BLaER1 treated with 17β-estradiol and CSF1 and Interleukin-3, amounts not matched to agents 10 nM and 100 nM (cell line): ENCODE data around the gene LRRC56.

Experiments used
- H3K27ac ChIP-seq, 11 experiments: shearing (Covaris generic); formaldehyde crosslinking; 2 replicates each; pipeline ENCODE4 v1.8.1; 2022
- H3K27me3 ChIP-seq, 11 experiments: shearing (Covaris generic); formaldehyde crosslinking; 2 replicates each; pipeline ENCODE4 v1.8.1; 2022
- H3K36me3 ChIP-seq, 11 experiments: shearing (Covaris generic); formaldehyde crosslinking; 2 replicates each; pipeline ENCODE4 v1.8.1; 2022
- H3K4me1 ChIP-seq, 10 experiments: shearing (Covaris generic); formaldehyde crosslinking; 2 replicates each; pipeline ENCODE4 v1.8.1; 2022
- H3K4me2 ChIP-seq, 11 experiments: shearing (Covaris generic); formaldehyde crosslinking; 2 replicates each; pipeline ENCODE4 v1.8.1; 2022
- H3K4me3 ChIP-seq, 10 experiments: shearing (Covaris generic); formaldehyde crosslinking; 2 replicates each; pipeline ENCODE4 v1.8.1; 2022
- H3K9ac ChIP-seq, 11 experiments: shearing (Covaris generic); formaldehyde crosslinking; 2 replicates each; pipeline ENCODE4 v1.8.1; 2022
- H3K9me3 ChIP-seq, 11 experiments: shearing (Covaris generic); formaldehyde crosslinking; replicated peaks in 1 of 11; 2 replicates each; pipeline ENCODE4 v1.8.1; 2022
- H4K20me1 ChIP-seq, 11 experiments: shearing (Covaris generic); formaldehyde crosslinking; 2 replicates each; pipeline ENCODE4 v1.8.1; 2022
- Cebpa-rat ChIP-seq, 11 experiments: shearing (Covaris generic); IDR thresholded peaks; 2 replicates each; pipeline ENCODE4 v1.8.1; 2022

LRRC56 gene

DNA sequence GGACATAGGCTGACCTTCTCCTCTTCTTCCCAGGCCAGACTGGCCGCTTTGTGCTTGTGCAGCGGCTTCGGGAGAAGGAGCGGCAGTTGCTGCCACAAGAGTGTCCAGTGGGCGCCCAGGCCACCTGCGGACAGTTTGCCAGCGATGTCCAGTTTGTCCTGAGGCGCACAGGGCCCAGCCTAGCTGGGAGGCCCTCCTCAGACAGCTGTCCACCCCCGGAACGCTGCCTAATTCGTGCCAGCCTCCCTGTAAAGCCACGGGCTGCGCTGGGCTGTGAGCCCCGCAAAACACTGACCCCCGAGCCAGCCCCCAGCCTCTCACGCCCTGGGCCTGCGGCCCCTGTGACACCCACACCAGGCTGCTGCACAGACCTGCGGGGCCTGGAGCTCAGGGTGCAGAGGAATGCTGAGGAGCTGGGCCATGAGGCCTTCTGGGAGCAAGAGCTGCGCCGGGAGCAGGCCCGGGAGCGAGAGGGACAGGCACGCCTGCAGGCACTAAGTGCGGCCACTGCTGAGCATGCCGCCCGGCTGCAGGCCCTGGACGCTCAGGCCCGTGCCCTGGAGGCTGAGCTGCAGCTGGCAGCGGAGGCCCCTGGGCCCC lies 24.8 kb downstream of the LRRC56 start:
- H3K9ac ChIP-seq, result peak overlapping the region in 8 of 11 experiments; percentile 72 to 83 (median 78); a peak in 13 of 22 replicates
- H3K27me3 ChIP-seq, result peaks cover 24 to 32% (median 28%) of the 10 kb centered on the region in 11 experiments
- no peak overlapping the region for H3K27ac ChIP-seq
- H3K4me2 ChIP-seq, result peak overlapping the region; percentile 93 to 100 (median 98)
- peak overlapping the region in 9 of 10 experiments; percentile 77 to 99 (median 97); a peak in 14 of 20 replicates for H3K4me3 ChIP-seq
- peaks cover 17 to 63% (median 41%) of the 10 kb centered on the region in 11 experiments; a peak in 21 of 22 replicates for H4K20me1 ChIP-seq
- no peak for TF ChIP-seq Cebpa-rat (IDR thresholded peaks at IDR 0.05)
- H3K36me3 ChIP-seq, result peaks cover 0 to 22% (median 0%) of the 10 kb centered on the region in 11 experiments; a peak in 7 of 22 replicates
- peaks cover 33 to 60% (median 39%) of the 10 kb centered on the region in 10 experiments for H3K4me1 ChIP-seq
- H3K9me3 ChIP-seq, result no peaks in the 10 kb centered on the region

DNA sequence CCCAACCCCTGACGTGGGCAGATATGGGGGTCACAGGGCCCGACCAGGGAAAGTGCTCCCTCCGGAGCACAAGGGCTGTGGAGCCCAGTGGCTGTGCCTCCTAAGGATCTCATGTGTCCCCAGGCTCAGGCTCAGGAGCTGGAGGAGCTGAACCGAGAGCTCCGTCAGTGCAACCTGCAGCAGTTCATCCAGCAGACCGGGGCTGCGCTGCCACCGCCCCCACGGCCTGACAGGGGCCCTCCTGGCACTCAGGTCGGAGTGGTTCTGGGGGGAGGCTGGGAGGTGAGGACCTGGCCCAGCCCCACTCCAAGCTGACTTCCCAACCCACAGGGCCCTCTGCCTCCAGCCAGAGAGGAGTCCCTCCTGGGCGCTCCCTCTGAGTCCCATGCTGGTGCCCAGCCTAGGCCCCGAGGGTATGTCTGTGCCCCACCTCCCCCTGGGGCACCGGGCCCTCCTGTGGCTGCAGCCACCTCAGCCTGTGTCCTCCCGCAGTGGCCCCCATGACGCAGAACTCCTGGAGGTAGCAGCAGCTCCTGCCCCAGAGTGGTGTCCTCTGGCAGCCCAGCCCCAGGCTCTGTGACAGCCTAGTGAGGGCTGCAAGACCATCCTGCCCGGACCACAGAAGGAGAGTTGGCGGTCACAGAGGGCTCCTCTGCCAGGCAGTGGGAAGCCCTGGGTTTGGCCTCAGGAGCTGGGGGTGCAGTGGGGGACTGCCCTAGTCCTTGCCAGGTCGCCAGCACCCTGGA lies 25.9 kb downstream of the LRRC56 start:
- peak overlapping the region in 1 of 11 experiments; percentile 24; a peak in 2 of 22 replicates for H3K4me2 ChIP-seq
- H3K4me3 ChIP-seq, result no peak overlapping the region
- H4K20me1 ChIP-seq, result peaks cover 17 to 67% (median 43%) of the 10 kb centered on the region in 11 experiments; a peak in 21 of 22 replicates
- H3K36me3 ChIP-seq, result peaks cover 0 to 22% (median 0%) of the 10 kb centered on the region in 11 experiments; a peak in 7 of 22 replicates
- no peak for TF ChIP-seq Cebpa-rat (IDR thresholded peaks at IDR 0.05)
- peaks cover 40 to 66% (median 46%) of the 10 kb centered on the region in 10 experiments for H3K4me1 ChIP-seq
- H3K27ac ChIP-seq, result no peak overlapping the region
- H3K27me3 ChIP-seq, result peaks cover 13 to 21% (median 17%) of the 10 kb centered on the region in 11 experiments
- H3K9me3 ChIP-seq, result no peaks in the 10 kb centered on the region
- H3K9ac ChIP-seq, result peak overlapping the region in 2 of 11 experiments; percentile 29 to 35; a peak in 3 of 22 replicates

DNA sequence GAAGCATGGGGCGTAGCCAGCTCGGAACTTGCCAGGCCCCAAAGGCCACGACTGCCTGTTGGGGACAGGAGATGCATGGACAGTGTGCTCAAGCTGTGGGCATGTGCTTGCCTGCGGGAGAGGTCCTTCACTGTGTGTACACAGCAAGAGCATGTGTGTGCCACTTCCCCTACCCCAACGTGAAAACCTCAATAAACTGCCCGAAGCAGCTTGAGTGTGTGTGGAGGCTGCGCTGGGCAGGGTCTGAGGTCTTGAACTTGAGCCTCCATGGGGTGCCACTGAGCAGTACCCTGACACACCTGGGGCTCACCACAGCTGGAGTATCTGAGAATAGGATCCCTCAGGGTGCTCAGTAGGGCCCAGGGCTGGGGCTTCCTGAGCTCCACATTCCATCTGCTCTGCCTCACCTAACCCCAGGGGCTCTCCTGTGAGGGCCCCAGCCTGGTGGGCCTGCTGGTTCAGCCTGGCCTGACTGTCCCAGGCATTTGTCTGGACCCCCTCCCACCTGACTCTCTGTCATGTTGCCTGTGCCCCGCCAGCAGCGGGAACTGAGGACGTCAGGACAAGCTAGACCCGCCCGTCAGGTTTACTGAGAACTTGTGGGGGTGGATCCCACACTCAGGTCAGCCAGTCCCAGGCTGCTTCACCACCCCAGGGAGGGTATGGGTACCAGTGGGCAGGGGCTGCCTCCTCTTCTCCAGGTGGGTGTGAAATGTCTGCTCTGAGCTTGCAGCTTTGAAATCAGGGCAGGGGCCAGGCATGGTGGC lies 26.7 kb downstream of the LRRC56 start:
- Histone ChIP-seq H4K20me1 (peaks cover 17 to 67% (median 43%) of the 10 kb centered on the region in 11 experiments; a peak in 21 of 22 replicates), H3K27me3 (peaks cover 5 to 13% (median 10%) of the 10 kb centered on the region in 11 experiments), H3K36me3 (peaks cover 0 to 22% (median 0%) of the 10 kb centered on the region in 11 experiments; a peak in 7 of 22 replicates), H3K4me1 (peaks cover 41 to 68% (median 48%) of the 10 kb centered on the region in 10 experiments), H3K27ac (no peak overlapping the region), H3K9ac (peak overlapping the region in 2 of 11 experiments; percentile 29 to 35; a peak in 2 of 22 replicates), H3K4me3 (no peak overlapping the region), H3K4me2 (peak overlapping the region in 1 of 11 experiments; percentile 7; a peak in 1 of 22 replicates), H3K9me3 (no peaks in the 10 kb centered on the region)
- TF ChIP-seq Cebpa-rat (IDR thresholded peaks at IDR 0.05), result no peak

DNA sequence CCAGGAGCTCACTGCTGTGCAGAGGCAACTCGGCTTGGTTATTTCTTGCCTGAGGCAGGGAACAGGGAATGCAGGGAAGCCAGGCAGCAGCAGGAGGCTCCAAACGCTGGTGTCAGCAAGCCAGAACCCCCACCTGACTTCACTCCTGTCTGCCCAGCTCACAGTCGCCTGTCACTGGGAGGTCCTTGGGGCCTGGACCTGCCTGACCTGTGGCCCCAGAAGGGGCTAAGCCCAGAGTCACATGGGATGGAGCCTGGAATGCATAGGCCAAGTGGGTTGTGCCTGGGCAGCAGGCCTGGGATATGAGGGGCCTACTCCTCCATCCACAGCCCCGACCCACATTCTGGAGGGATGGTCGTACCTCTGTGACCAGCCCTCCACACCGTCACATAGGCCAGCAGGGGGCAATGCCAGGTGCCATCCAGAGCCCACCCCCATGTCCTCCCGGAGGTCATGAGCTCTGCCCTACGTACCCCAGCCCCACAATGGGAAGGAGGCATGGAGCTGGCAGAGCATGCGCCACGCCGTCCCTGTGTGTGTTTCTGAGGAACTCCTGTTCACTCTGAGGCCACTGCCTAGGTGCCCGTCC lies 28.7 kb downstream of the LRRC56 start:
- Histone ChIP-seq H4K20me1 (peaks cover 17 to 67% (median 42%) of the 10 kb centered on the region in 11 experiments; a peak in 21 of 22 replicates), H3K4me3 (peak overlapping the region in 1 of 10 experiments; percentile 93; a peak in 1 of 20 replicates), H3K9ac (peak overlapping the region in 5 of 11 experiments; percentile 26 to 98 (median 91); a peak in 4 of 22 replicates), H3K4me1 (peaks cover 43 to 71% (median 51%) of the 10 kb centered on the region in 10 experiments), H3K27ac (no peak overlapping the region; a peak in 1 of 22 replicates), H3K36me3 (peaks cover 0 to 22% (median 0%) of the 10 kb centered on the region in 11 experiments; a peak in 7 of 22 replicates), H3K9me3 (no peaks in the 10 kb centered on the region), H3K4me2 (peak overlapping the region; percentile 30 to 100 (median 97); a peak in 15 of 22 replicates), H3K27me3 (peaks cover 0 to 5% (median 0%) of the 10 kb centered on the region in 11 experiments; a peak in 1 of 22 replicates)
- no peak for TF ChIP-seq Cebpa-rat (IDR thresholded peaks at IDR 0.05)

DNA sequence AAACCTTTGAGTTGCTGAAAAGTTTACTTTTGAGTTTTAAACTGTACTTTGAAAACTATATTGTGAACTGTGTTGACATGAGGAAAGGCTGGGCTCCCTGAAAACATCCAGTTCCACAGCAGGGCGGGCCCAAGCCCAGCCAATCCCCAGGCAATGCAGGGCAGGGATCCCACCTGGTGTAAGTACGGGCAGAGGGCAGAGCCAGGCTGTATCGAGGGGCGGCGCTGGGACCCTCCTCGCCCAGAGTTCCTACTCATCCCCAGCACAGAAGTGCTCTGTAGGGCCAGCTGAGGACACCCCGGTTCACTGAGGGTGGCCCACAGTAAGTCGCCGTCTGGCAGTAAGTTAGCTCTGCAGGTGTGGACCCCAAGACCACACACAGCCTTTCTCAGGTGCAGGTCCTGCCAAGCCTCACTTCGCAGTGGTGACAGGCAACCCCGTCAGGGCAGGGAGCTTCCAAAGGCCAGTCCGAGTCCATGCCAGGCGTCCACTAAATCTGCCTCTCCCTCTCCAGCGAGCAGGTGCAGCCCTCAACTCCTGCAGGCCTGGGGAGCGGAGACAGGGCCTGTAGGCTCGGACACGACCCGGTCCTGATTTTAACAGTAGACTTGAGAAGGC lies 29.8 kb downstream of the LRRC56 start:
- H3K4me3 ChIP-seq, result peak overlapping the region; percentile 74 to 93 (median 79); a peak in 16 of 20 replicates
- H3K36me3 ChIP-seq, result peaks cover 0 to 21% (median 0%) of the 10 kb centered on the region in 11 experiments; a peak in 7 of 22 replicates
- H3K27me3 ChIP-seq, result peaks cover 0 to 5% (median 0%) of the 10 kb centered on the region in 11 experiments; a peak in 1 of 22 replicates
- no peaks in the 10 kb centered on the region for H3K9me3 ChIP-seq
- TF ChIP-seq Cebpa-rat (IDR thresholded peaks at IDR 0.05), result no peak
- H3K4me2 ChIP-seq, result peak overlapping the region; percentile 93 to 100 (median 98)
- peak overlapping the region in 1 of 11 experiments; percentile 97; a peak in 1 of 22 replicates for H3K27ac ChIP-seq
- peaks cover 36 to 63% (median 42%) of the 10 kb centered on the region in 10 experiments for H3K4me1 ChIP-seq
- peaks cover 10 to 58% (median 34%) of the 10 kb centered on the region in 11 experiments; a peak in 20 of 22 replicates for H4K20me1 ChIP-seq
- H3K9ac ChIP-seq, result peak overlapping the region; percentile 87 to 98 (median 92); a peak in 17 of 22 replicates

DNA sequence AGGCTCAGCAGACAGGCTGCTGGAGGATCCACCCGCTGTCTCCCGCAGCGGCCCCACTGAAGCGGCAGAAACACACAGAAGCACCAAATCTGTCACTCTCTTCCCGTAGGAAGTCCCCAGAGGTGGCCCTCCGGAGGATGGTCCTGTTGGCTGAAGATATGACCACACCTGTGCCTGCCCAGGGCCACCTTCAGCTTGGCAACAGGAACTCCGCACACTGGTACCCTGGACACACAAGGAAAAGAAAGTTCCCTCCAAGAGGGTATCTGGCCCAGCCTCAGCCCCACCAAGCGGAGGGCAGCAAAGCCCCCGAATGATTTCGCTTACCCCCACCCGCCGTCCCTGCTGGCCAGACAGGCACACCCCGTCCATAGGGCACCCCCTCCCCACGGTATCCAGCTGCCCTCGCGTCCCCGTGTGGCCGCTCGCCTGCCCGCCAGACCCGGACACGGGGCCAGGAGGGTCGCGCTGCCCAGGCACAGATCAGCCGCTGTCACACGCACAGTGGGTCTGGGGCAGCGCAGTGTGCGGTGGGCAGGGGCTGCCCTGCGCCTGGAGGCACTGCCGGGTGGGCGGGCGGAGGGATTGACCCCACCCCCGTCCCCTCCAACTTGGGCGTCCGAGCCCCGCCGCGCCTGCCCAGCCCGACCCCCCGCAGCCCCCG lies 30.4 kb downstream of the LRRC56 start:
- peak overlapping the region; percentile 74 to 93 (median 79) for H3K4me3 ChIP-seq
- H3K27me3 ChIP-seq, result peaks cover 0 to 5% (median 0%) of the 10 kb centered on the region in 11 experiments; a peak in 1 of 22 replicates
- peaks cover 4 to 52% (median 34%) of the 10 kb centered on the region in 11 experiments; a peak in 17 of 22 replicates for H4K20me1 ChIP-seq
- H3K4me1 ChIP-seq, result peaks cover 35 to 59% (median 40%) of the 10 kb centered on the region in 10 experiments
- TF ChIP-seq Cebpa-rat (IDR thresholded peaks at IDR 0.05), result no peak
- no peaks in the 10 kb centered on the region for H3K9me3 ChIP-seq
- H3K27ac ChIP-seq, result peak overlapping the region; percentile 44 to 97 (median 89); a peak in 19 of 22 replicates
- peak overlapping the region; percentile 93 to 100 (median 98) for H3K4me2 ChIP-seq
- H3K9ac ChIP-seq, result peak overlapping the region; percentile 87 to 98 (median 92)
- H3K36me3 ChIP-seq, result peaks cover 0 to 16% (median 0%) of the 10 kb centered on the region in 11 experiments; a peak in 7 of 22 replicates
